PC-3 (cell line): ENCODE data around the gene CA10. TPM values are rescaled to one million over a fixed set of nuclear protein-coding genes. Genes with fewer than 3 reads are reported as not detected.

ENCODE experiments used
- ATAC-seq: fragments of 200-7000 bp; cut with Tn5 transposase; 2 replicates; pipeline ENCODE4 v1.9.1; 2020; ENCODE audit warnings: mild to moderate bottlenecking, moderate library complexity
- BruUV-seq: library from RNA; stranded (reverse); fragments of 400-500 nt; replicated peaks from 2 replicates; lab custom pipeline; 2021; lab: Mats Ljungman, UMichigan
- CTCF ChIA-PET: fragments of 300-600 bp; sonication (Branson Sonifier 250); formaldehyde crosslinking; loops from one replicate; lab custom pipeline; 2022; ENCODE audit warnings: antibody characterized with exemption; lab: Charles Lee
- POLR2A ChIA-PET: fragments of 300-600 bp; sonication (Branson Sonifier 250); formaldehyde crosslinking; loops from one replicate; lab custom pipeline; 2022; ENCODE audit warnings: antibody characterized with exemption; ENCODE audit not compliant: unreplicated experiment; lab: Charles Lee
- DNase-seq: peaks from one replicate; pipeline ENCODE4 v3.0.0-alpha.2; 2015
- H2AFZ ChIP-seq: fragments of 300-600 bp; sonication (generic); 2 replicates; pipeline ENCODE4 v1.6.0; 2016; ENCODE audit warnings: antibody characterized with exemption, low read length
- H3F3A ChIP-seq: fragments of 300-600 bp; sonication (generic); one replicate; pipeline ENCODE4 v1.6.0; 2017; ENCODE audit warnings: antibody characterized with exemption, low read length, control low read depth, mild to moderate bottlenecking; ENCODE audit not compliant: unreplicated experiment
- H3K27ac ChIP-seq: fragments of 300-600 bp; sonication (generic); 2 replicates; pipeline ENCODE4 v1.5.1; 2016; ENCODE audit warnings: mild to moderate bottlenecking, low read length
- H3K27me3 ChIP-seq: fragments of 300-600 bp; sonication (generic); 2 replicates; pipeline ENCODE4 v1.6.1; 2016; ENCODE audit warnings: low read length, mixed read lengths
- H3K36me3 ChIP-seq: fragments of 300-600 bp; sonication (generic); 2 replicates; pipeline ENCODE4 v1.6.1; 2016; ENCODE audit warnings: low read depth, mixed run types, low read length, mixed read lengths
- H3K4me1 ChIP-seq: fragments of 300-600 bp; sonication (generic); 2 replicates; pipeline ENCODE4 v1.5.1; 2016; ENCODE audit warnings: low read length; ENCODE audit not compliant: insufficient read depth
- H3K4me2 ChIP-seq: fragments of 300-600 bp; sonication (generic); 2 replicates; pipeline ENCODE4 v1.6.0; 2016; ENCODE audit warnings: low read length
- H3K4me3 ChIP-seq: fragments of 300-600 bp; sonication (generic); 2 replicates; pipeline ENCODE4 v1.5.1; 2016; ENCODE audit warnings: mild to moderate bottlenecking, low read length, mixed read lengths
- H3K79me2 ChIP-seq: fragments of 300-600 bp; sonication (generic); 2 replicates; pipeline ENCODE4 v1.6.1; 2017; ENCODE audit warnings: low read length, mixed read lengths
- H3K9ac ChIP-seq: fragments of 300-600 bp; sonication (generic); 2 replicates; pipeline ENCODE4 v1.6.0; 2016; ENCODE audit warnings: mild to moderate bottlenecking, low read length
- H3K9me2 ChIP-seq: fragments of 300-600 bp; sonication (generic); replicated peaks from 2 replicates; pipeline ENCODE4 v1.6.1; 2016; ENCODE audit warnings: mixed run types, low read length, mixed read lengths
- H3K9me3 ChIP-seq: fragments of 300-600 bp; sonication (generic); 2 replicates; pipeline ENCODE4 v1.6.1; 2016; ENCODE audit warnings: low read length, mixed read lengths
- H4K20me1 ChIP-seq: fragments of 300-600 bp; sonication (generic); 2 replicates; pipeline ENCODE4 v1.6.1; 2016; ENCODE audit warnings: low read length, mixed read lengths
- CTCF ChIP-seq: fragments of 300-600 bp; sonication (generic); conservative IDR thresholded peaks from 2 replicates; pipeline ENCODE4 v1.5.1; 2017; ENCODE audit warnings: antibody characterized with exemption, low read depth, mild to moderate bottlenecking, low read length
- EZH2 ChIP-seq: fragments of 300-600 bp; sonication (generic); IDR thresholded peaks from one replicate; pipeline ENCODE4 v1.6.1; 2017; ENCODE audit warnings: antibody characterized with exemption, mild to moderate bottlenecking, low read length; ENCODE audit not compliant: unreplicated experiment
- EZH2phosphoT487 ChIP-seq: fragments of 300-600 bp; sonication (generic); IDR thresholded peaks from 2 replicates; pipeline ENCODE4 v1.6.1; 2018; ENCODE audit warnings: mild to moderate bottlenecking, antibody characterized with exemption, low read length, borderline replicate concordance
- intact Hi-C: fragments of 100-400 bp; cut with micrococcal nuclease; formaldehyde crosslinking; loops from 2 replicates; pipeline ENCODE4 v1.9.0; 2023
- total RNA-seq: library from RNA; depleted of rRNA; stranded (reverse); fragments of >200 nt; gene quantifications from 2 replicates; pipeline ENCODE4 v1.2.3, GENCODE V29; 2014

The CA10 gene
- total RNA-seq, 1 experiment from 2014 or later = not detected

- TF ChIP-seq EZH2phosphoT487 = no peak
- no peak for TF ChIP-seq EZH2
- no peak overlapping the region for H3K27ac ChIP-seq
- H3K9me2 ChIP-seq = no peaks in the 10 kb centered on the region
- DNase-seq (no peak), ATAC-seq (no peak)
- intact Hi-C loops = no loop called here
- ChIA-PET POLR2A (no interaction called here), CTCF (interaction anchor here (0.7 kb wide), 1 partner anchor 12 kb away, joined by 4 read pairs; no protein-coding TSS in a partner anchor)
- H3K4me3 ChIP-seq = no peak overlapping the region
- no peak overlapping the region for H3K4me2 ChIP-seq
- H3K79me2 ChIP-seq = no peaks in the 10 kb centered on the region
- no peaks in the 10 kb centered on the region for H3K27me3 ChIP-seq
- H3K36me3 ChIP-seq = no peaks in the 10 kb centered on the region
- no peaks in the 10 kb centered on the region; the same call in 1 of the 2 replicates for H3K4me1 ChIP-seq
- H3F3A ChIP-seq = no peaks in the 10 kb centered on the region
- no peak overlapping the region for H2AFZ ChIP-seq
- no peaks in the 10 kb centered on the region for H3K9me3 ChIP-seq
- no TSS peak for BruUV-seq
- H4K20me1 ChIP-seq = no peaks in the 10 kb centered on the region
- no peak overlapping the region for H3K9ac ChIP-seq
Measured at GRCh38 chr17:51828901-51829300, 329.6 kb downstream of the CA10 start.

- intact Hi-C loops = no loop called here
- no peaks in the 10 kb centered on the region for H3K9me2 ChIP-seq
- no peaks in the 10 kb centered on the region for H3F3A ChIP-seq
- no peaks in the 10 kb centered on the region for H3K27me3 ChIP-seq
- H3K79me2 ChIP-seq = no peaks in the 10 kb centered on the region
- no peaks in the 10 kb centered on the region for H4K20me1 ChIP-seq
- no peak overlapping the region for H3K27ac ChIP-seq
- no peak overlapping the region for H3K9ac ChIP-seq
- no peaks in the 10 kb centered on the region for H3K9me3 ChIP-seq
- TF ChIP-seq EZH2phosphoT487 = no peak
- TF ChIP-seq CTCF = no peak
- TF ChIP-seq EZH2 = no peak
- no peaks in the 10 kb centered on the region; the same call in 1 of the 2 replicates for H3K4me1 ChIP-seq
- no peak overlapping the region for H2AFZ ChIP-seq
- ATAC-seq = no peak
- H3K36me3 ChIP-seq = no peaks in the 10 kb centered on the region
- no peak for DNase-seq
- BruUV-seq = no TSS peak
- H3K4me2 ChIP-seq = no peak overlapping the region
- CTCF ChIA-PET = no interaction called here
- POLR2A ChIA-PET = no interaction called here
- no peak overlapping the region for H3K4me3 ChIP-seq
Measured at GRCh38 chr17:51827140-51827539, 331.4 kb downstream of the CA10 start.

- no peak for DNase-seq
- Histone ChIP-seq H3K4me1 (peaks cover 40% of the 10 kb centered on the region), H3K27me3 (no peaks in the 10 kb centered on the region), H3K4me2 (no peak overlapping the region), H4K20me1 (no peaks in the 10 kb centered on the region), H3K36me3 (no peaks in the 10 kb centered on the region), H3K9ac (peak overlapping the region; percentile 76), H2AFZ (no peak overlapping the region), H3K27ac (peak overlapping the region; percentile 96), H3K79me2 (no peaks in the 10 kb centered on the region), H3K4me3 (no peak overlapping the region), H3F3A (no peaks in the 10 kb centered on the region), H3K9me2 (no peaks in the 10 kb centered on the region), H3K9me3 (no peaks in the 10 kb centered on the region)
- no peak for ATAC-seq
- ChIA-PET CTCF (no interaction called here), POLR2A (no interaction called here)
- no TSS peak for BruUV-seq
- TF ChIP-seq EZH2phosphoT487 (no peak), CTCF (no peak), EZH2 (no peak)
- intact Hi-C loops = no loop called here
Measured at GRCh38 chr17:51820766-51821165, 337.7 kb downstream of the CA10 start.
